CD4-positive, alpha-beta T cell treated with Interleukin-6 at 100 ng/mL for 8 hours (primary cell): ENCODE results near the gene P2RX3.

Experiments used
- DNase-seq: peaks from one replicate; pipeline ENCODE4 v3.0.0-alpha.2; 2020; ENCODE audit warnings: mixed read lengths, low spot score

The P2RX3 gene

DNA sequence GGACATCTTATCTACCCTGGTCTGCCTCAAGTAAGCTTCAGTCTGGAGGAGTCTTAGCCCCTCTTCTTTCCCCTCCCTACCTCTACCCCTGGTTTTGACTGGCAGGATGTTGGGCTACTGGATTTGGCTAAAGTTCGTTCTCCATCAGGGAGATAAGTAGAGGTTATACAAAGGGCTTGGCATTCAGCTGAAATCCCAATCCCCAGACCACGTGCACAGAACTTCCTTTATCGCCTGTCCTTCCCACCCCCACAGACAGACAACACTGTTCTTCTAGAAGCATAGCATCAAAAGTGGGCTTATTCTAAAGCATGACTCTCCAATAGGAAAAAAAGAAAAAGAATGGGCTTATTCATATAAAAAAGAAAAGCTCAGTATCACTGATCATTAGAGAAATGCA lies 35.0 kb downstream of the P2RX3 start:
- no peak for DNase-seq

DNA sequence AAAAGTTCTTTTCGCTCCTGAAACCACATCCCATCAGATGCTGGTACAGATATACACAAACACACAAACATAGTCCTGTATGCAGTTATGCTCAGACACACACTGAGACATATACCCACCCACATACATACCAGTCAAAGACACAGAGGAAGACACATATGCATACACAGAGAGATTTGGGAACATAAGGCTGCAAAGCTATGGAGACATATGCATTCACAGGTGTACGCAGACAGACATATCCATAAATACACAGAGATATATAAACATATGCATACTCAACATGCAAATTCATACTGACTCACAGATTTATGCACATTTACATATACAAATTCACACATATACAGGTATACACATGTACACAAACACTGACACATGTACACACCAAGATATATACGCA lies 36.8 kb downstream of the P2RX3 start:
- DNase-seq, result no peak

DNA sequence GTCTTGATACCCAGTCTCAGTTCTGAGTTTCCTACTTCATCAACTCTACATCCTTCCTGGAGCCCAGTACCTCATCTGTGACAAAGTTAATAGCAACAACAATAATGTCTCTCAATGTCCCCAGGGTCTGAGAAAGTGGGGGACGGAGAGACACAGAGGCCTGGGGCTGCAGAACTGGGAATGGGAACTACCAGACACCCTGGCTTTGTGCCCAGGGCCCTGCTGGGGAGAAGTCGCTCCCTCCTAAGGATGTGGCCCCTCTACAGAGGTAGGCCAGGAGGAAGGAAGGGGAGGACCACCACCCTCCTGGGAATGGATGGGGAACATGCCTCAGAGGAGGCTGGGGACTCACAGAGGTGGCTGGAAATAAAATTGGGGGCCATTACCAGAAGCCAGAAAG lies 37.3 kb downstream of the P2RX3 start:
- no peak for DNase-seq

DNA sequence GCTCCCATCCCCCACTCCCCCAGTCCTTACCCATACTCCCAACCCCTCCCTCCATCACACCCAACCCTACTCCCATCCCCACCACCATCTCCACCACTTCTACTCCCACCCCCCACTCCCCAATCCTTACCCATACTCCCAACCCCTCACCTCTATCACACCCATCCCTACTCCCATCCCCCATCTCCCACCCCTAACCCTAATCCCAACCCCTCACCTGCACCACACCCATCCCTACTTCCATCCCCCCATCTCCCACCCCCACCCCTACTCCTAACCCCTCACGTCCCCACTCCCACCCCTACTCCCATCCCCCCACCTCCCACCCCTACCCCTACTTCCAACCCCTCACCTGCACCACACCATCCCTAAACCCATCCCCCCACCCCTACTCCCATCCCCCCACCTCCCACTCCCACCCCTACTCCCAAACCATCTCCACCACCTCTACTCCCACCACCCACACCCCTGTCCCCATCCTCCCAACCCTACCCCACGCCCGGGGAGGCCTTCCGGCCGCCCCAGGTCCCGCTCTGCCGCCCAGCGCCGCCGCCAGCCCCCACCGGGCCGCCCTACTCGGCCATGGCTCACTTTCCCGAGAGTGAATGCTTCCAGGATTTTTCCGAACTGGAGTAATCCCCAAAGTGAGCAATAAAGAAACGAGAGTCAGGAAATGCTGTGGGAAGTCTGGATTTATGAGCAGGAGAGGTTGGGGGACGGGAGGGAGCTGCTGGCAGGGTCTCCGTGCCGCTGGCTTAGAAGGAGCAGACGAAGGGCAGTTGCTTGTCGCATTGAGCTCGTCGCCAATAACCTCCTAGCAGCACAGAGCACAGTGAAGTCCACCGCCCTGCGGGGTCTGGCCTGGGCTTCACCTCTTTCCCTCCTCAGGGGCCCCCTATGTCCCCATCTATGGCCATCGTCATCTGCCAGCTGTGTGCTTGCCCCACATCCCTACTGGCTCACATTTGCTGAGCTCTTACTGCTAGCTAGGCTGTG lies 38.2 kb downstream of the P2RX3 start:
- no peak for DNase-seq

DNA sequence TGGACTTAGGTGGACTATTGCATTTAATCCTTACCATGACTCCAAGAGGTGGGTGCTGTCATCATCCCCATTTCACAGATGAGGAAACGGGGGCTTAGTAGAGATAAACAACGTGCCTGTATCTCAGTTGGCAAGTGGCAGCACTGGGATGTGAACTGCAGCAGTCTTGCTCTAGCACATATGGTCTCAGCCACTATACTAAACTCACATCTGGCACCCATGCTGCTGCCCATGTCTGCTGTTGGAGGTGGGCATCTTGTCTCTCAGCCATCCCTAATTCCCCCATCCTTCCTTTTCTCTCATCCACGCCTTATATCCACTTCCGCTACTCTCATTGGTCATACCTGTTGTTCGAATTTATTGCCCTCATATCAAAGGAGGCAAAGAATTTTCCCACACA lies 39.0 kb downstream of the P2RX3 start:
- DNase-seq, result no peak

DNA sequence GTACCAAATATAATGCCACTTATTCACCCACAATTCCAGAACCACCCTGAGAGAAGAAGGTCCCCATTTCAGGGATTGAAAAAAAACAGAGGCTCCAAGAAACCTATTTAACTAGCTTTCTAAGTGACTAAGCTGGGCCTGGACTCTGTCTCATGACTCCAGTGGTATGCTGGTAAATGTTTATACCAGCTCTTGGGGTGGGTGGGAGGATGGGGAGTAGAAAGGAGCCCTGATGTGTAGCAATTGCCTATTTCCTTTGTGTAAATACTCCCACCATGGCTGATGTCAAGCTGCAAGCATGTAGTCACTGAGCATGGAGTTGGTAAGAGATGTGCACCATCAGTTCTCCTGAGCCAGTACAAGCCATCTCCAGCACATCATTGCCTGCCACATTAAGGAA lies 40.0 kb downstream of the P2RX3 start:
- DNase-seq, result no peak

DNA sequence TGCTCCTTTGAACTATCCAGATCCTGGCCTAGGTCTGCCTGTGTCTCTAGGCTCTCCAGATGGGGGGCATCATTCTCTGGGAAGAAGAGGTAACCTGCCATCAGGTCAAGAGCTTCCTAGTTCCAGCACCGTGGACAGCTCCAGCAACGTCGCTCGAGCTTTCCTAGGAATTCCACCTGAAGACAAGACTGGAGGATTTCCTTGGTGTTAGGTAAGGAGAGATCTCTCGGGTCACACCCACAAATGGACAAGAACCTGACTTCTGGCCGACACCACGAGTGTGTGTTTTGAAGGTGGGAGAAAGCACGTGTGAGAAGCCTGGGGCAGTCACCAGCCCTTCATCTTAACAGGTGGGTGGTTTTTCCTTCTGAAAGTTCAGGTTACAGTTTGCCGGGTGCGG lies 41.6 kb downstream of the P2RX3 start:
- no peak for DNase-seq

DNA sequence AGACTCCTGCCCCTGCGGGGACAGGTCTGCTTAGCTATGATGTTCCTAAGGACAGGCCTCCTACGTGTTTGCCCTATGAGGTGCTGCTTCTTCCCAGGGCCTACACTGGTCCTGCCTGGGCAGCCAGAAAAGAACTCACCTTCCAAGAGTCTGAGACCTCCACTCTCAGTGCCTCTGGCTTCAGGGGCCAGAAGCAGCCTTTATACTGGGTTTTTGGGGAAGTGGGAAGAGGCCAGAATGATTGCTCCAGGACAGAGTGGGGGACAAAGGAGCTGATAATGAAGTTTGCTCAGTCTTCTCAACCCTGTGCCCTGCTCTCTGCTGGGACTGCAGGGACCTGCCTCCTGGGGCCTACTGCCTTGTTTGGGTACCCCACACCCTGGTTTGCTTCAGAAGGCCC lies 42.8 kb downstream of the P2RX3 start, which contains the start of gene PRG3:
Gene PRG3, minus strand, starts transcription at position 176 of the 400 bp plus-strand sequence. CDS start 442 bp downstream, outside the sequence.
- no peak for DNase-seq

DNA sequence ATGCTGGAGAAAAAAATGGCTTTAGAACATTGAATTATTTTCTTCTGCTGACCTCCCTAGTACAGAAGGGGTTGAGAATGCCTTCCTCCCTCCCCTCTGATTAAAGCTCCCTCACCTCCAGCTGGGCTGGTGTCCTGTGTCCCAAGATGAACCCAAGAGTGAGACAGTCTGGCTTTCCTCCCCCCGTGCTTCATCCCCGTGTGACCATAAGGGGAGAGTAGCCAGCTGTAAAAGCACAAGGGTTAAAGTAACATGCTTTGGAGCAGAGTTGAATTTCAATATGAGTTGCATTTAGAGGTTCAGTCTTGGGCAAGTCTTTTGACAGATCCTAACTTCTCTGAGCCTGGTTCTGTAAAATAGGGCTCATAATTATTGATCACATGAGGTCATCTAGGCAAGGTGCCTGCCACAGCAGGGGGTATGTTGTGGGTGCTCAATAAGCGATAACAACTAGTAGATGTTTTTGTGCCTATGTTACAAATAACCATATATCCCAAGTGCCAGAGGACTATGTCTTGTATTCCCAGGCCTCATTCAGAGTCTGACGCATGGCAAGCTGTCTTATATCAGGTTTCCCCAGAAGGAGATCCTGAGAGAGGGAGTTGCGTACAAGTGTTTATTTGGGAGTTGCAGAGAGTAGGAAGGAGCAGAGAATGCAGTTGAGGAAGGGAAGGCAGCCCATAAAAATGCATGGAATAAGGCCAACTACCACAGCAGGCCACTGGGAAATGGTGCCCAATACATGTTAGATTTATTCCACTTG lies 48.2 kb downstream of the P2RX3 start:
- no peak for DNase-seq

DNA sequence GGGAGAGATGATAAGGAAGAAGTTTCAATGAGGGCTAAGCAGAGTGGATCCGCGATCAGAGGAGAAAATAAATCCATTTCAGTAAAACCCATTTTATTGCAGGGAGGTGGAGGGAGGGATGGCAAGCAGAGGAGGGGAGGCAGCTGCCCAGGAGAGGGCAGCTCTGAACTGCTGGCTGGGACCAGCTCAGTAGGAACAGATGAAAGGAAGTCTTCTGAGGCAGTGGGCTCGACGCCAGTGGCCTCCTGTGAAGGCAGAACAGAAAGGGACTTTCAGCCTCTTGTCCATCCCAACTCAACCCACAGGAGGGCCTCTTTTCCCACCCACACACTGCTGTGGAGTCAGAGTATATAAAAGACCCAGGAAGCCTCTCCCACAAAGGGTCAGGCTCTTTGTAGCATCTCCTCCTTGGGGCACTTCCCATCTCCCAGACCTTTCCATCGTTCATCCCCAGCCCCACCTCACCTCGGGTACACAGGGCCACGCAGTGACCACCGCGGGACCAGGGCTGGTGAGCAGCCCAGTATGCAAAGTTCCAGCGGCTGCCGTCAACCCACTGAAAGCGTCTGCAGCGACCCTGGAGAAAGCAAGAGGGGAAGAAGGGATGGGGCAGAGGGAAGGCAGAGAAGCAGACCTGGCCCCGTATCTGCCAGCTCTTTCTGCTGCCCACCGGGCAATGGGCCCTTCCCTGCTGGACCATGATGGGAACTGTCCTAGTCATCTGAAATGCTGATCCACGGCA lies 49.3 kb downstream of the P2RX3 start:
- no peak for DNase-seq

DNA sequence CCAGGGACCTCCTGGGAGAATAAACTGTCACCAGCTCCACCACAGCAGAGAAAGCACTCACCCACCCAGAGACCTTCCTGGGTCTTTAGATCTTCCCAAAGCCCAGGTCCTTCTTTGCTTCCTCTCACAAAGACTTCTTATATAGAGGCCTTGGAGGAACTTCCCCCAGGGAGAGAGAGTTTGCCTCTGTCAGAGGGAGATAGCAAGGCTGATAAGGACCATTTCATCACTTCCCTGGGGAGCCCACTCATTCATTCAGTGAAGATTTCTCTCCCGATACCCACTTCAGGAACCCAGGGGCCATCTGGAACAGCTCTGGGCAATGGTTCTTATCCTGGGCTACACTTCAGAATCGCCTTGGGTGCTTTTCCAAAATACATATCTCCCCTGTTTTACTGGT lies 52.4 kb downstream of the P2RX3 start, which contains the start of gene PRG2:
Gene PRG2, minus strand, starts transcription at position 116 of the 400 bp plus-strand sequence. CDS start 706 bp downstream, outside the sequence.
- DNase-seq, result no peak

DNA sequence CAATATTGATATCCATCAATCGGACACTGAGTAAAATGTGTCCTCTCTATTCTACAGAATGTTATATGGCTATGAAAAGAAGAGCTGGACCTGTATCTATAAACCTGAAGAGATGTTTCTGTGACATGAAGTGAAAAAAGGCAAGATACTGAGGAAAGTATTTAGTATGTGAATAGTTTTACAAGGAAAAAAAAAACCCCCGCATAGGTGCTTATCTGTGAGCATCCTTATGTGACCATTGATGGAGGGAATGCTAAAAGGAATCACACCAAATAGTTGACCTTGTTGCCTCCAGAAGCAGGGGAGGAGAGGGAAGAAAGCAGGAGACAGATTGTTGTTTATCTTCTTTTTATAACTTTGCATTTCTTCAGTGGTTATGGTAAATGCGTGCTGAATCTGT lies 53.0 kb downstream of the P2RX3 start:
- no peak for DNase-seq

DNA sequence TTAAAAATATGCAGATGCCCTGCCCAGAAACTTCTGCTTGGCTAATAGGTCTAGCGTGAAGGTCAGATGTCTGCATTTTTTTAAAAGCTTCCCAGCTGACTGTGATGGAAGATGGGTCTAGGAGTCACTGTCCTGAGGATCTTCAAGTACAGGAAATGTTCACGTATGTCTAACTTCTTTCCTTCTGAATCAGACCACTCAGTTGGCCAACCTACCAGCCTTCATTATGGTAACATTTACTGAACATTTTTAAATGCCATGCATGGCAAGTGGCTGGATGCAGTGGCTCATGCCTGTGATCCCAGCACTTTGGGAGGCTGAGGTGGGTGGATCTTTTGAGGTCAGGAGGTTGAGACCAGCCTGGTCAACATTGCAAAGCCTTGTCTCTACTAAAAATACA lies 53.4 kb downstream of the P2RX3 start:
- no peak for DNase-seq

DNA sequence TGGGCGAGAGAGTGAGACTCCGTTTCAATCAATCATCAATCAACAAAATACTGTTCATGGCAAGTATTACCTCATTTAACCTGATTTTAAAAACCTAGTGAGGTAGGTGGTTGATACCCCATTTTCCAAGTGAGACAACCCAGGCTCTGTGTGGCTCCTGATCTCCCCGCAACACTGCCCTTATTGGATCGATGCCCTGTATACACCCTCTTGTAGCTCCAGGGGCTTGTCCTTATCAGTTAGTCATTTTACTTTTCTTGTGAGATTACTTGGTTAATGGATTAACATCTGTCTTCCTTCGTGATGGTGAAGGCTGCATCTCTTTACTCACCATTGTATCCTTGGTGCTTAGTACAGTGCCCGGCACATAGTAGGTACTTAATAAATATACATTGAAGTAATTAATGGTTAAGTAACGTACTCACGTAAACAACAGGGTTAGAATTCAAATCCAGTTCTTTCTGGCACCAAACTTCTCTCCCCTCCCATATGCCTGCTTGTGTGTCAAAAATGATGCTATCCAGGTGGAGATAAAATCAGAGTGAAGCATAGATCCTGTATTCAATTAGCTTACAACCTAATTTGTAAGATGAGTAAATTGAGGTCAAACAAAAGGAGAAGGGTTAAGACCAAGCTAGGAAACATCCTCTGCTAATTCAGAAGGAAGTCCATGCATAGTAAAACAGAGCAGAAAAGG lies 54.1 kb downstream of the P2RX3 start:
- DNase-seq, result no peak

DNA sequence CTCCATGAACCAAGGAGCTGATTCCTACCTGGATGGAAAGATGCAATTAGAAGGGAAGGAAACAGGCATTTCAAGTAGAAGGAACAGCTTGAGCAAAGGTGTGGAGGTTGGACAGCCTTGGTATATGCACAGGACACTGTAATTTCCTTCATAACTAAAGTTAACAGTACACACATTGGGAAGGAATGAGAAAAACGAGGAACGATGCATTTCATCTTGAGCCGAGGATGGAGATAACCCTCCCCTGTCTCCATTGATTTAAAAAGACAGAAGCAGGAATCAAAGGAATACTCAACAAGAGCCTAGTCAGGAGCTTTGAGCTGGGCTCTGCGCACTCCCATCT lies 54.6 kb downstream of the P2RX3 start:
- DNase-seq, result no peak

DNA sequence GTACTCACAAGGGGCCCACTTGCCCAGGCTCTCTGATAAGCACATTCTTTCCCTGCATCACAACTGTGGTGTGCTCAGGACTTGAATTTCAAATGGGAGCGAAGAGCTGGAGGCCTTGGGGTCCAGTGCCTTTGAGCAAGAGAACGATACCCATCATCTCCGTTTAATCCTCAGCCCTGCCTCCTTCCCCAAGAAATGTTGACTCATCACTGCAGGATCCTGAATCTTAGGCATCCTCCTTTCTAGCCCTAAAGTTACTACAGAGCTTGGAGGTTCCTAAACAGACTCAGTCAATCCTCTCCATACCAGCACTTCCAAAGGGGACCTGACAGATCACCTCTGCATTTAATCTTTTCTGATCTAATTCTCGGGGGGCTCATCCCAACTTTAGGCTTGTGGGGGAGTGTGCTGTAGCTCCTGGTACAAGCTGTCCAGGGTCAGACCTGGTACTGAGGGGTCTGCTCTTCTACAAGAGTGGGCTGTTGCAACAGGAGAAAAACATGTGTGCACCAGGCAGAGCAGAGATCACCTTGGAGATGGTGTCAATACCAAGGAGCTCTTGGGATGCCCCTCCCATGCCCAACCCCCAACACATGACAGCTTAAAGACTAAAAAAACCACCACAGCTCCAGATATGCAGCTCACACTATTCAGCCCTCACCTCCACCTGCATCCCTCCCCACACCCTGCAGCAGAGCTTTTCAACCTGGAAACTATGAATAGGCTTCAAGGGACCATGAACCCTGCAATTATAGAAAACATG lies 56.2 kb downstream of the P2RX3 start:
- no peak for DNase-seq

DNA sequence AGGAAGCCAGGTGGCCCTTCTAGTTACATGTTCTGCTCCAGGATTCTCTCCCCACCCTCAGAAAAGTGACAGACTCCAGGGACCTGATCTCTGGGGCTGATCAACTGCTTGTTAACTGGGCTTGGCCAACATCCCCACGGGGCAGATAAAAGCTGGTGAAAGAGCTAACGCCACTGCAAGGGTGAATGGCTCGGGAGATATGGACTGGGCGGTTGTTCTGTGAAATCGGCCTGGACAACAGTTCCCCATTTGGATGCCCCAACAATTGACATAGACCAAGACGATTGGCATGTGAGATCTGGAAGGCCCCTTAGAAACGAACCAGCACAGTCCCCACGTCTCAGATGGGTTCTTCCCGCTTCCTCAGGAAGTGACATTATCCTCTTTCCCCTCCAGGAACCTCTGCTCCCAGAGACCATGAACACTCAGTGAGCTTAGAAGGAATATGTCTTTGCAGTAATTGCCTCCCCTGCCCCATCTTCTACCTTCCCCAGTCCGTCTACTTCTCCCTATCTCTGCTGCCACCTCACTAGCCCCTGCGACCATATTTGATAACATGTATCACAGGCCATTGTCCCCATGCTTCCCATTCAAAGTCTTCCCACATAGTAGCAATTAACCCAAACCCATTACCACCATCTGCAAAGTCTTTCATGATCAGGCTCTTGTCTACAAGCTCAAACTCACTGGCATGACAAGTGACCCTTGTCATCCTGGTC lies 57.9 kb downstream of the P2RX3 start:
- no peak for DNase-seq

DNA sequence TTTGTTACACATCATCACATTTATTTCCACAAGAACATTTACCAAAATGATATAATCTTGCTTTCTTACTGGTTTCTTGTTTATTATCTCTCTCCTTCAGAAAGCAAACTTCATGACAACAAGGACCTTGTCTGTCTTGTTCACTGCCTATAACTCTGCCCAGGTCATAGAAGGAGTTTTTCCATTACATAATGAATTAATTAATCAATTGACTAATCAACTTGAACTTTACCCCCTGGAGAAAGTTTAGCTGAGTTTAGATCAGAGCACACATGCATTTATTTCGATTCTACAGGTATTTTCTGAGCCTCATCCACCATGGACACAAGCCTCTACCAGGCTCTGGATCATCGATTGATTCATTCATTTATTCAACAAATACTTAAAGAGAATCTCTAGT lies 58.6 kb downstream of the P2RX3 start:
- no peak for DNase-seq

DNA sequence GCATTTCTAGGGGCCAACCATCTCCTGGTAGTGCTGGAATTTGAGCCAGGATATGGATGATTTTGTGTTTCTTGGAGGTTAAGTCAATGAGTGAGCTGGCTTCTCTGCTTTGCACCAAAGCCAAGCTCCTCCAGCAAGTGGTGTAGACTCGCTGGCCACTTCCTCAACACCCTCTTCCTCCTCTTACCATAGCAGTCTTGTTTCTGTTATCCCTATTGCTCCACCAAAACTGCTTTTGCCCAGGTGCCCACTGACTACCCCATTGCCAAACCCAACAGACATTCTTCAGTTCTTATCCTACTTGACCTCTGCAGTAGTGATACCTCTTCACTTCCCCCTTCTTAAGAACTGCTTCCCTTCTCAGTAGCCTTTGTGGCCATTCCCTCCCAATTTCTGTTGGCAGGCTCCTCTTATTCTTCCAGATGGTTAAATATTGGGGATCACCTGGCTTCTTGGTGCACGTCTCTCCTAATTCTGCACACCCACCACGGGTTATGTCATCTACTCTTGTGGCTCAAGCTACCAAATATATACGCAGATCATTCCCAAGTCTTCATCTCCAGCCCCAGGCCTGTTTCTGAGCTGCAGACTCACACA lies 59.3 kb downstream of the P2RX3 start:
- no peak for DNase-seq

DNA sequence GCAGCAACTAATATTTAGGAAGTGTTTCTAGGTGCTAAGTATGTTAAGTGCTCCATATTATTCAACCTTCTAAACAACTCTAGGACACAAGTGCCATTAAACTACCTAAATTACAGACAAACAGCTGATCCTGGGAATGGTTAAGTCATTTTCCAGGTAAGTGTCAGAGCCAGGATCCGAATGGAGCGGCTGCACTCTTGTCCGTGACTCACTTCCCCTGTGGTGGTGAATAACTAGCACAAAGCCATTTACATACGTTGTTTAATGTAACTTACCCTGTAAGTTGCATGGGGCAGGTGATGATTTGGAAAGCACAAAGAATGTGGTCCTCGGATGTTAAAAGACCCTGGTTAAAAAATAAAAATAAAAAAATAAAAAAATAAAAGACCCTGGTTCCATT lies 61.1 kb downstream of the P2RX3 start:
- DNase-seq, result no peak
